ENCODE results near the gene EML3. TPM values are rescaled to one million over a fixed set of nuclear protein-coding genes. Genes with fewer than 3 reads are reported as not detected.

Gene EML3
- total and polyA plus RNA-seq, 12 donors: 7.7 to 50.4 (median 16.2) TPM

DNA sequence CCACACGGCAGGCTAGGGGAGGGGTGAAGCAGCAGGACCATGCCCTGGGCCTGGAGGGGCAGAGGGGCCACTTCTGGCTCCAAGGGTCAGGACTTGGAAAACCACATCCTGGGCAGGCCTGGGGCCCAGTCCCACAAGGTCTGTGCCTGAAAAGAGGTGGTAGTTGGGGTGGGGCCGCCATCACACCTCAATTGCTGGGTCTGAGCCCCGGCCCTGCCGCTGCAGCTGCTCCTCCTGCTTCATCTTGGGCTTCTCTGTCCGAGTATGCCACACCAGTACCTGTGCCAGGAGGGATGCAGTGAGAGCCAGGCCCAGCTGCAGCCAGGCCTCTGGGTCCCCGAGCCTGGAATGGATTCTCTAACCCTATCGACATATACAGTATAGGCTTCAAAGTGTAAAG is 2.9 kb upstream of the EML3 start:
- Histone ChIP-seq H3K36me3 (peaks cover 0 to 47% (median 10%) of the 10 kb centered on the region in 9 donors), H3K4me3 (no peak overlapping the region), H3K27me3 (no peaks in the 10 kb centered on the region), H3K27ac (no peak overlapping the region), H3K4me1 (peaks cover 12 to 35% (median 25%) of the 10 kb centered on the region in 9 donors), H3K9me3 (no peaks in the 10 kb centered on the region)
- 91 to 93% methylated on average over 7 of the region's 7 CpGs for WGBS, 2 donors
- intact Hi-C loops (cut with DNase I): no loop called here
- DNase-seq (no peak), ATAC-seq (no peak)
- TF ChIP-seq CTCF (IDR thresholded peaks at IDR 0.05): no peak

- WGBS, 2 donors: 80 to 82% methylated on average over 8 of the region's 8 CpGs
- H3K27ac ChIP-seq: peak overlapping the region in 4 of 10 donors; percentile 96 to 98 (median 98)
- no peak overlapping the region for H3K4me3 ChIP-seq
- H3K4me1 ChIP-seq: peaks cover 9 to 32% (median 26%) of the 10 kb centered on the region in 9 donors
- no peak for TF ChIP-seq CTCF (IDR thresholded peaks at IDR 0.05)
- ATAC-seq (no peak), DNase-seq (no peak)
- intact Hi-C loops (cut with DNase I): loop anchor here in 1 of 10 donors (5.0 kb wide), 1 partner anchor 38 kb away; the partner anchor contains the start of gene INTS5
- no peaks in the 10 kb centered on the region for H3K27me3 ChIP-seq
- peaks cover 0 to 57% (median 10%) of the 10 kb centered on the region in 9 donors for H3K36me3 ChIP-seq
- no peaks in the 10 kb centered on the region for H3K9me3 ChIP-seq
These were observed 1.7 kb upstream of the EML3 start for GRCh38 chr11:62614275-62614674.

DNA sequence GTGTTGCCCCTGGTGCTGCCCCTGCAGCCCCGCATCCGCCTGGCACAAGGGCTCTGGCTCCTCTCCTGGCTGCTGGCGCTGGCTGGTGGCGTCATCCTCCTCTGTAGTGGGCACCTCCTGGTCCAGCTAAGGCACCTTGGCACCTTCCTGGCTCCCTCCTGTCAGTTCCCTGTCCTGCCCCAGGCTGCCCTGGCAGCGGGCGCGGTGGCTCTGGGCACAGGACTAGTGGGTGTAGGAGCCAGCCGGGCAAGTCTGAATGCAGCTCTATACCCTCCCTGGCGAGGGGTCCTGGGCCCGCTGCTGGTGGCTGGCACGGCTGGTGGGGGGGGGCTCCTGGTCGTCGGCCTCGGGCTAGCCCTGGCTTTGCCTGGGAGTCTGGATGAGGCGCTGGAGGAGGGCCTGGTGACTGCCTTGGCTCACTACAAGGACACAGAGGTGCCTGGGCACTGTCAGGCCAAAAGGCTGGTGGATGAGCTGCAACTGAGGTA is 760 bp upstream of the EML3 start:
- intact Hi-C loops (cut with DNase I): loop anchor here in 1 of 10 donors (5.0 kb wide), 1 partner anchor 39 kb away; the partner anchor contains the start of gene INTS5
- DNase-seq (no peak), ATAC-seq (peak in 4 of 8 donors; percentile 2 to 11 (median 6))
- Histone ChIP-seq H3K36me3 (peaks cover 0 to 62% (median 10%) of the 10 kb centered on the region in 9 donors), H3K27ac (peak overlapping the region; percentile 91 to 98 (median 96)), H3K4me3 (peak overlapping the region in 8 of 10 donors; percentile 65 to 93 (median 76)), H3K27me3 (no peaks in the 10 kb centered on the region), H3K9me3 (no peaks in the 10 kb centered on the region), H3K4me1 (peaks cover 9 to 36% (median 27%) of the 10 kb centered on the region in 9 donors)
- TF ChIP-seq CTCF (IDR thresholded peaks at IDR 0.05): no peak
- 56 to 57% methylated on average over 15 of the region's 15 CpGs for WGBS, 2 donors

GRCh38 chr11:62611705-62612365 is 740 bp downstream of the EML3 start:
- Histone ChIP-seq H3K9me3 (no peaks in the 10 kb centered on the region), H3K27me3 (no peaks in the 10 kb centered on the region), H3K4me3 (peak overlapping the region; percentile 65 to 93 (median 76)), H3K4me1 (peaks cover 9 to 43% (median 27%) of the 10 kb centered on the region in 9 donors), H3K27ac (peak overlapping the region; percentile 91 to 98 (median 96)), H3K36me3 (peaks cover 0 to 62% (median 3%) of the 10 kb centered on the region in 9 donors)
- ATAC-seq (peak in 7 of 8 donors; percentile 2 to 34 (median 9)), DNase-seq (peak; percentile 49 to 59)
- intact Hi-C loops (cut with DNase I): loop anchor here in 2 of 10 donors (1.0 to 5.0 kb wide), 2 partner anchors 11 to 40 kb away; partner anchors contain the start of genes INTS5 (in 1 of the 2) and MTA2 (in 1 of the 2)
- 2% methylated on average over 34 of the region's 34 CpGs for WGBS, 2 donors
- TF ChIP-seq CTCF (IDR thresholded peaks at IDR 0.05): no peak
